HepG2 (cell line): ENCODE measurements around the gene CENPB. TPM values are rescaled to one million over a fixed set of nuclear protein-coding genes. Genes with fewer than 3 reads are reported as not detected.
A peak's percentile ranks its signal among the peaks of the same experiment; 100 is the strongest.

Experiments used
- ARID2 ChIP-seq: sonication (generic); formaldehyde crosslinking; IDR thresholded peaks from 2 replicates; pipeline ENCODE4 v1.8.1; 2022; ENCODE audit warnings: mild to moderate bottlenecking, missing genetic modification reagents, borderline replicate concordance
- GATA4 ChIP-seq: sonication (generic); IDR thresholded peaks from 2 replicates; pipeline ENCODE4 v1.6.1; 2016; ENCODE audit warnings: antibody characterized with exemption, low read depth, borderline replicate concordance
- GZF1 ChIP-seq: sonication (generic); formaldehyde crosslinking; IDR thresholded peaks from 2 replicates; pipeline ENCODE4 v1.5.1; 2020; ENCODE audit warnings: mild to moderate bottlenecking, missing genetic modification reagents
- HNF4A ChIP-seq: sonication (generic); formaldehyde crosslinking; IDR thresholded peaks from 2 replicates; pipeline ENCODE4 v1.4.0; 2020; ENCODE audit warnings: missing genetic modification reagents
- LCORL ChIP-seq, 2 experiments: fragments of 450-650 bp in 1 of 2; sonication (generic) in 1 of 2; formaldehyde crosslinking in 1 of 2; IDR thresholded peaks; 2 replicates each; pipeline versions ENCODE4 v1.5.0 to v1.6.1; 2017 to 2020; ENCODE audit warnings: antibody characterized with exemption in 1 of 2, missing genetic modification reagents in 1 of 2
- MAFF ChIP-seq: IDR thresholded peaks from 2 replicates; pipeline ENCODE4 v1.6.1; 2011; ENCODE audit warnings: low read depth, low read length, improper control_type of control experiment
- MAFK ChIP-seq, 2 experiments: IDR thresholded peaks in 1 of 2; conservative IDR thresholded peaks in 1 of 2; 2 replicates each; pipeline ENCODE4 v1.6.1; 2011; ENCODE audit warnings: improper control_type of control experiment in 2 of 2, low read length in 2 of 2
- MEIS2 ChIP-seq: sonication (generic); formaldehyde crosslinking; IDR thresholded peaks from 2 replicates; pipeline ENCODE4 v1.9.0; 2021; ENCODE audit warnings: mild to moderate bottlenecking, missing genetic modification reagents
- RCOR2 ChIP-seq: IDR thresholded peaks from 2 replicates; pipeline ENCODE4 v1.6.1; 2016; ENCODE audit warnings: missing biosample characterization, missing genetic modification reagents
- TARDBP ChIP-seq: sonication (generic); formaldehyde crosslinking; IDR thresholded peaks from 2 replicates; pipeline ENCODE4 v1.8.0; 2022; ENCODE audit warnings: mild to moderate bottlenecking, missing genetic modification reagents
- XBP1 ChIP-seq: sonication (generic); formaldehyde crosslinking; IDR thresholded peaks from 2 replicates; pipeline ENCODE4 v1.5.0; 2020; ENCODE audit warnings: missing genetic modification reagents
- ZBTB20 ChIP-seq: sonication (generic); formaldehyde crosslinking; IDR thresholded peaks from 2 replicates; pipeline ENCODE4 v1.8.1; 2023; ENCODE audit warnings: missing genetic modification reagents, low read depth, mild to moderate bottlenecking, borderline replicate concordance
- ZFYVE20 ChIP-seq: sonication (generic); formaldehyde crosslinking; IDR thresholded peaks from 2 replicates; pipeline ENCODE4 v1.8.0; 2023; ENCODE audit warnings: low read depth, mild to moderate bottlenecking, moderate library complexity, missing genetic modification reagents, borderline replicate concordance
- ZNF367 ChIP-seq: sonication (generic); formaldehyde crosslinking; IDR thresholded peaks from 2 replicates; pipeline ENCODE4 v1.4.0; 2020; ENCODE audit warnings: missing genetic modification reagents, borderline replicate concordance
- ZNF703 ChIP-seq: sonication (generic); formaldehyde crosslinking; IDR thresholded peaks from 2 replicates; pipeline ENCODE4 v1.5.1; 2020; ENCODE audit warnings: missing genetic modification reagents, mild to moderate bottlenecking, moderate library complexity, borderline replicate concordance
- ZNF768 ChIP-seq: sonication (generic); formaldehyde crosslinking; IDR thresholded peaks from 2 replicates; pipeline ENCODE4 v1.4.0; 2020; ENCODE audit warnings: missing genetic modification reagents
- ZNF780A ChIP-seq: sonication (generic); formaldehyde crosslinking; IDR thresholded peaks from 2 replicates; pipeline ENCODE4 v1.8.0; 2022; ENCODE audit warnings: mild to moderate bottlenecking, missing genetic modification reagents, moderate library complexity
- ZNF790 ChIP-seq: sonication (generic); formaldehyde crosslinking; IDR thresholded peaks from 2 replicates; pipeline ENCODE4 v1.8.0; 2022; ENCODE audit warnings: missing genetic modification reagents, mild to moderate bottlenecking, borderline replicate concordance
- polyA plus RNA-seq, 8 experiments: library from polyadenylated mRNA; depleted of rRNA in 3 of 8; stranded (reverse) in 7 of 8; unstranded in 1 of 8; fragments of >200 nt; fragmentation: Illumina TruSeq in 4 of 8; extraction: Trizol in 4 of 8; gene quantifications; 2 replicates each; pipeline versions ENCODE4 v1.2.1 to v1.2.3, GENCODE V29; 2011 to 2016; ENCODE audit warnings: low read depth in 4 of 8, missing spikeins in 1 of 8, mixed read lengths in 1 of 8; ENCODE audit not compliant: insufficient read depth in 1 of 8
- total RNA-seq, 5 experiments: library from RNA; depleted of rRNA; stranded (reverse); fragments of >200 nt; fragmentation: Illumina TruSeq; extraction: Trizol; gene quantifications; 2 replicates each; pipeline ENCODE4 v1.2.3, GENCODE V29; 2016; ENCODE audit warnings: low read depth in 1 of 5
- TF ChIP-seq, protein P1 (sequence below): sonication (generic); formaldehyde crosslinking; IDR thresholded peaks from 2 replicates; pipeline ENCODE4 v1.5.0; 2020; ENCODE audit warnings: missing genetic modification reagents
- TF ChIP-seq, protein P2 (sequence below): IDR thresholded peaks from 2 replicates; pipeline ENCODE4 v1.6.1; 2016; ENCODE audit warnings: low read depth, control low read depth
- TF ChIP-seq, protein P3 (sequence below): IDR thresholded peaks from 2 replicates; pipeline ENCODE4 v1.6.1; 2018; ENCODE audit warnings: missing genetic modification reagents
- TF ChIP-seq, protein P4 (sequence below): sonication (generic); formaldehyde crosslinking; IDR thresholded peaks from 2 replicates; pipeline ENCODE4 v1.5.0; 2020; ENCODE audit warnings: mild to moderate bottlenecking, missing genetic modification reagents
- TF ChIP-seq, protein P5 (sequence below): sonication (generic); formaldehyde crosslinking; IDR thresholded peaks from 2 replicates; pipeline ENCODE4 v1.4.0; 2020; ENCODE audit warnings: missing genetic modification reagents

CENPB gene
- total and polyA plus RNA-seq, 2 of the 13 experiments (the other 11 are each of a cell fraction or from before 2014, with no cell fraction given) = 10.4 to 54.5 TPM

DNA sequence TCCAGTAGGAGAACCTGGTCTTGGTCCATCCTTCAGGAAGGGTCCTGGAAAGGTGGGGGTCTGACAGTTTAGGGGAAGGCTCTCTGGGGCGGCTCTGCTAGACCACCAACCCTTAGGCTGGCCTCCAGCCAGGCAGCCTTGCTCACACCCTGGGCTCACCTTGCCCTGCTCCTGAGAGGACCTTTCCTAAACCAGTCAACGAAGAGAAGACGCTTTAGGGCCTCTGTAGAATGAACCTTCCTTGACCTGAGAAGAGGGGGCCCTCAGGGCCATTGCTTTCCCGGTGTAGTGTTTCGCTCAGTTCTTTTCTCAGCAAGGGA, 10.6 kb upstream of the CENPB start (continued):
- TF ChIP-seq, protein P1, sequence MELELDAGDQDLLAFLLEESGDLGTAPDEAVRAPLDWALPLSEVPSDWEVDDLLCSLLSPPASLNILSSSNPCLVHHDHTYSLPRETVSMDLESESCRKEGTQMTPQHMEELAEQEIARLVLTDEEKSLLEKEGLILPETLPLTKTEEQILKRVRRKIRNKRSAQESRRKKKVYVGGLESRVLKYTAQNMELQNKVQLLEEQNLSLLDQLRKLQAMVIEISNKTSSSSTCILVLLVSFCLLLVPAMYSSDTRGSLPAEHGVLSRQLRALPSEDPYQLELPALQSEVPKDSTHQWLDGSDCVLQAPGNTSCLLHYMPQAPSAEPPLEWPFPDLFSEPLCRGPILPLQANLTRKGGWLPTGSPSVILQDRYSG (CRISPR knock-in tag) = no peak
- TF ChIP-seq, protein P2, sequence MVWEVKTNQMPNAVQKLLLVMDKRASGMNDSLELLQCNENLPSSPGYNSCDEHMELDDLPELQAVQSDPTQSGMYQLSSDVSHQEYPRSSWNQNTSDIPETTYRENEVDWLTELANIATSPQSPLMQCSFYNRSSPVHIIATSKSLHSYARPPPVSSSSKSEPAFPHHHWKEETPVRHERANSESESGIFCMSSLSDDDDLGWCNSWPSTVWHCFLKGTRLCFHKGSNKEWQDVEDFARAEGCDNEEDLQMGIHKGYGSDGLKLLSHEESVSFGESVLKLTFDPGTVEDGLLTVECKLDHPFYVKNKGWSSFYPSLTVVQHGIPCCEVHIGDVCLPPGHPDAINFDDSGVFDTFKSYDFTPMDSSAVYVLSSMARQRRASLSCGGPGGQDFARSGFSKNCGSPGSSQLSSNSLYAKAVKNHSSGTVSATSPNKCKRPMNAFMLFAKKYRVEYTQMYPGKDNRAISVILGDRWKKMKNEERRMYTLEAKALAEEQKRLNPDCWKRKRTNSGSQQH (CRISPR knock-in tag) = peak; percentile 20; the same call in 1 of the 2 replicates
- TF ChIP-seq, protein P3, sequence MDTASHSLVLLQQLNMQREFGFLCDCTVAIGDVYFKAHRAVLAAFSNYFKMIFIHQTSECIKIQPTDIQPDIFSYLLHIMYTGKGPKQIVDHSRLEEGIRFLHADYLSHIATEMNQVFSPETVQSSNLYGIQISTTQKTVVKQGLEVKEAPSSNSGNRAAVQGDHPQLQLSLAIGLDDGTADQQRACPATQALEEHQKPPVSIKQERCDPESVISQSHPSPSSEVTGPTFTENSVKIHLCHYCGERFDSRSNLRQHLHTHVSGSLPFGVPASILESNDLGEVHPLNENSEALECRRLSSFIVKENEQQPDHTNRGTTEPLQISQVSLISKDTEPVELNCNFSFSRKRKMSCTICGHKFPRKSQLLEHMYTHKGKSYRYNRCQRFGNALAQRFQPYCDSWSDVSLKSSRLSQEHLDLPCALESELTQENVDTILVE (CRISPR knock-in tag) = no peak
- TF ChIP-seq ZNF768 (CRISPR knock-in tag) (no peak), GATA4 (no peak), TARDBP (CRISPR knock-in tag) (0 out of 2 replicates have a peak, but pooled peaks have one; percentile 20), ARID2 (peak; percentile 45; the same call in 1 of the 2 replicates), MEIS2 (CRISPR knock-in tag) (no peak), MAFF (no peak), ZNF703 (CRISPR knock-in tag) (no peak), ZNF790 (CRISPR knock-in tag) (no peak), HNF4A (CRISPR knock-in tag) (no peak), ZFYVE20 (CRISPR knock-in tag) (no peak), RCOR2 (CRISPR knock-in tag) (no peak), LCORL (IDR thresholded peaks at IDR 0.05) (no peak), LCORL (CRISPR knock-in tag; IDR thresholded peaks at IDR 0.05) (no peak), ZNF367 (CRISPR knock-in tag) (no peak), MAFK (conservative IDR thresholded peaks at IDR 0.05 in 1 of 2, IDR thresholded peaks at IDR 0.05 in 1 of 2; ENCODE audit: low read length in 2 of 2) (no peak), ZNF780A (CRISPR knock-in tag) (no peak), GZF1 (CRISPR knock-in tag) (0 out of 2 replicates have a peak, but pooled peaks have one; percentile 25), XBP1 (no peak), ZBTB20 (0 out of 2 replicates have a peak, but pooled peaks have one; percentile 10)
- TF ChIP-seq, protein P4, sequence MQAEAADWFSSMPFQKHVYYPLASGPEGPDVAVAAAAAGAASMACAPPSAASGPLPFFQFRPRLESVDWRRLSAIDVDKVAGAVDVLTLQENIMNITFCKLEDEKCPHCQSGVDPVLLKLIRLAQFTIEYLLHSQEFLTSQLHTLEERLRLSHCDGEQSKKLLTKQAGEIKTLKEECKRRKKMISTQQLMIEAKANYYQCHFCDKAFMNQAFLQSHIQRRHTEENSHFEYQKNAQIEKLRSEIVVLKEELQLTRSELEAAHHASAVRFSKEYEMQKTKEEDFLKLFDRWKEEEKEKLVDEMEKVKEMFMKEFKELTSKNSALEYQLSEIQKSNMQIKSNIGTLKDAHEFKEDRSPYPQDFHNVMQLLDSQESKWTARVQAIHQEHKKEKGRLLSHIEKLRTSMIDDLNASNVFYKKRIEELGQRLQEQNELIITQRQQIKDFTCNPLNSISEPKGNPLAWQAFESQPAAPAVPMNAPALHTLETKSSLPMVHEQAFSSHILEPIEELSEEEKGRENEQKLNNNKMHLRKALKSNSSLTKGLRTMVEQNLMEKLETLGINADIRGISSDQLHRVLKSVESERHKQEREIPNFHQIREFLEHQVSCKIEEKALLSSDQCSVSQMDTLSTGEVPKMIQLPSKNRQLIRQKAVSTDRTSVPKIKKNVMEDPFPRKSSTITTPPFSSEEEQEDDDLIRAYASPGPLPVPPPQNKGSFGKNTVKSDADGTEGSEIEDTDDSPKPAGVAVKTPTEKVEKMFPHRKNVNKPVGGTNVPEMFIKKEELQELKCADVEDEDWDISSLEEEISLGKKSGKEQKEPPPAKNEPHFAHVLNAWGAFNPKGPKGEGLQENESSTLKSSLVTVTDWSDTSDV (CRISPR knock-in tag) = no peak
- TF ChIP-seq, protein P5, sequence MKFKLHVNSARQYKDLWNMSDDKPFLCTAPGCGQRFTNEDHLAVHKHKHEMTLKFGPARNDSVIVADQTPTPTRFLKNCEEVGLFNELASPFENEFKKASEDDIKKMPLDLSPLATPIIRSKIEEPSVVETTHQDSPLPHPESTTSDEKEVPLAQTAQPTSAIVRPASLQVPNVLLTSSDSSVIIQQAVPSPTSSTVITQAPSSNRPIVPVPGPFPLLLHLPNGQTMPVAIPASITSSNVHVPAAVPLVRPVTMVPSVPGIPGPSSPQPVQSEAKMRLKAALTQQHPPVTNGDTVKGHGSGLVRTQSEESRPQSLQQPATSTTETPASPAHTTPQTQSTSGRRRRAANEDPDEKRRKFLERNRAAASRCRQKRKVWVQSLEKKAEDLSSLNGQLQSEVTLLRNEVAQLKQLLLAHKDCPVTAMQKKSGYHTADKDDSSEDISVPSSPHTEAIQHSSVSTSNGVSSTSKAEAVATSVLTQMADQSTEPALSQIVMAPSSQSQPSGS (CRISPR knock-in tag) = no peak
